ENCODE data around the gene MRPL52.
"Not testable (repeated sequence)": the region's sequence is repeated elsewhere in the genome, so short reads cannot be mapped to it uniquely, and the experiment has no call there.

MRPL52 gene

DNA sequence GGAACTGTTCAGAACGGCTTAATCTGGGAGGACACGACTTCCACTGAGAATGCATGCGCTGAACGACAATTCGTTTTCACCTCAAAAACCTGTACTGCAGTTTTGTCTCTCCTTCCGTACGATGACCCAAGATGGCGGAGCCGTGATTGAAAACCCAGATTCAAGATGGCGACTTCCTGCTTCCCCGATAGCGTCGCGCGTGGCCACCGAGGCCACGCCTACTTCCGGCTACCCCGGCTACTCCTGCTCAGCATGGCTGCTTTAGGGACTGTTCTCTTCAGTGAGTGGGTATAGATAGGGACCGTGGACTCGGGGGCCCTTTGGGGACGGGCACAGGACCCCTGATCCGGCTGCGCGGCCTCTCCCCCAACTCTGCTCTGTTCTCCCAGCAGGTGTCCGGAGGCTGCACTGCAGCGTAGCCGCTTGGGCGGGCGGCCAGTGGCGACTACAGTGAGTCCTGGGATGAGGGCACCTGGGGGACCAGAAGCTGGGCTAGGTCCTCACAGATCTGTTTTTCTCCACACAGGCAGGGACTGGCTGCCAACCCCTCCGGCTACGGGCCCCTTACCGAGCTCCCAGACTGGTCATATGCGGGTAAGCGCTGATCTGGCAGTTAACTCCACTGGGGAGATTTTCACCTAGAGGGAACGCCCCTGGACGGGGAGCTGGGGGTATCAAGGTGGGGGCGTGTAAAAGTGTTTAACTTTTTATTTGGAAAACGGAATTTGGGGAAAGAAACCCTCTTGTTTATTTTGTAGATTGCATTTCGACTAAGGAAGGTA is at the start of gene MRPL52:
TSS of gene MRPL52 (plus strand) at position 227 of the 782 bp plus-strand sequence. CDS start at position 253, 26 bp downstream.
- peak; percentile 90 for DNase-seq

- DNase-seq: no peak
These were observed 49.5 kb upstream of the MRPL52 start for GRCh38 chr14:22780105-22780679.

DNA sequence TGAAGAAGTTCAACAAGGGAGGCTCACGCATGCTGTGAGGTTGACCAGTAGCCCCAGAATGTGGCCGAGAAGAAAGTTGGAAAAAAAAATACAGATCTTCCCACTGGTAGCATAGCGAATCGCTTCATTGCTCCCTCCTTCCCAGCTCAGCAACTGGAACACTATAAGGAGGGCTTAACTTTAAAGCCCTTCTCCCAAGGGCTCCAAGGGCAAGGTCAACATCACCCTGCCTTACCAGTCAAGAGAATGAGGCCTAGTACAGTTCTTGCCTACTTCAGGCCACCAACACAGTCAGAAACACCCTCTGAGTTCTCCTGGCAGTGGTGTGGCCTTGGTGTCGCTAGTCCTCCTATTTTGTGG is 48.8 kb upstream of the MRPL52 start:
- DNase-seq: no peak

DNA sequence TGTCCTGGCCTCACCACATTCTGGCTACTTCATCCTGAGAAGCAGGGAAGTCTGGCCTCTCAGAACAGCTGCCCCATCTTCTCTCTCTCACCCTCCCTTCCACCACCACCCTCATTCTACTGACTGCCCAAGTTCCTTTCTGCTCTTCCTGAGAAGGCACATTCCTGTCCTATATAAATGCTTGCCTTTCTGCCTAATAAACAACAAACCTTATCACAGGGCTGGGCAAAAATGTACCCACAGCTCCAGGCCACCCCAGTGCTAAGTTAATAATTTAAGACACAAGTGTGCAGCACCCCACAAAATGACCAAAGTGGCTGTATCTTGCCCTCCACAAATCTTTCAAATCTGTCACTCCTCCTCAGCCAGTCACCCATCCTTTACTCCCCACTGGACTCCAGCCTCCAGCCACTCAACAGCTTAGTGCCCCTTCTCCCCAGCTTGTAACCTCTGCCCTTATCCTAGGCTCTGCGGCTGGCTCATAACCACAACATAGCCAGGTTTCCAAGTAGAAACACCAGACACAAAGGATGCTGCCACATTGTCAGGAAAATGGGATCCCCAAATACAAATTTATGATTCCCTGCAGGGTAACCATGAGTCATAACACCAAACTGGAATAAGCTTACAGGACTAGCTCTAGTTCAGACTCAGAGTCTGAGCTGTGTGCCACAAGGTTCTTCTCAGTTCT is 48.2 kb upstream of the MRPL52 start:
- no peak for DNase-seq

GRCh38 chr14:22786685-22787084 is 43.0 kb upstream of the MRPL52 start:
- DNase-seq: no peak

DNA sequence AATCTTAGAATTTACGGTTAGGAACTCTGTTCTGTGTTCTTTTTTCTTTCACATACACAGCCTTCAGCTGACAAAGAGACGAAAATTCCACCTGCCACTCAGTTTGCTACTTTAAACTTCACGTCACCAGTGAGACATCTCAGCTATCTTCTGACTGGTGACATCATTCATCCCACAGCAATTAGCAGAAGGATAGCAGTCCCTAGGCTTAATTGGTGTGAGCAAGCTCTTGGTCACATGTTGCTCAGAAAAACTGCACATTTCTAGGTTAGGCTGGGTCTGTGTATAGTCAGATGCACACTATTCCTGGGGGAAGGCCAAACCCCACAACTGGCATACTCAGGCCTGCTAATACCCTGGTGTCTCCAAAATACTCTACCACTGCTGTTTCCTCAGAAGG is 38.4 kb upstream of the MRPL52 start:
- no peak for DNase-seq

- DNase-seq: no peak
These were observed 37.5 kb upstream of the MRPL52 start for GRCh38 chr14:22792158-22792557.

- DNase-seq: not testable (repeated sequence)
These were observed 36.1 kb upstream of the MRPL52 start for GRCh38 chr14:22793550-22793949.

GRCh38 chr14:22793976-22794375 is 35.7 kb upstream of the MRPL52 start:
- no peak for DNase-seq

DNA sequence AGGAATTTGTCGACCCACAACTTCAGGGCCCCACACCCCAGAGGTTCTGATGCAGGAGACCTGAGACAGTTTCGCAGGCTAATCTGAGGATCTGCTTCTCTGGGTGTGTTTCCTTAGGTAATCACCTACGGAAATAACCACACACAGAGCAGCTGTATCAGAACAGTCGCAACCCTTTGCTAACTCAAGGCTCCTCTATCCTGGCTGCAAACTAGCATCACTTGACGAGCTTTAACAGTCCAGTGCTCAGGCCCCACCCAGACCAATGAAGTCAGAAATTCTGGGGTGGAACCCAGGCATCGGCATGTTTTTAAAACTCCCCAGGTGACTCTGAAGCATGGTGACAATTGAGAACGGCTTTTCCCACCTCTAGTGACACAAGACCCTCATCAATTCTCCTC is 35.1 kb upstream of the MRPL52 start:
- DNase-seq: no peak

- DNase-seq: no peak
These were observed 33.5 kb upstream of the MRPL52 start for GRCh38 chr14:22796087-22796707.

GRCh38 chr14:22797017-22797917 is 32.4 kb upstream of the MRPL52 start:
- no peak for DNase-seq

DNA sequence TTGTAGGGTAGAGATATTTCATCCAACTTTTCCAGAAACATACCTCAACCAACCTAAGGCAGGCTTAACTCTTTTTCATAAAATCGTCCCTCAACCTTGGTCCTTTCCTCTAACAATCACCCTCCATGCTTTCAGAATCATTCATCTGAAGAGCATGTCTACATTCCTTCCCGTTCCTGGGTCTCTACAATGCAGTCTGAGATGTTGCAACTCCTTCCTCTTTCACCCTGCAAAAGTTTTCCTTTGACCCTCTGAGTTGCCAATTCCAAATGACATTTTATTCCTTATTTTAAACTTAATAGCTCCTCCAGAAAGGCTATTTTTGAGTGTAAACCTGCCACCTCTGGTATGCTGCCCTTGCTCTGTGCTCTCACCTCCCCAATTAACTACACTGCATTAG is 31.2 kb upstream of the MRPL52 start:
- DNase-seq: no peak

- no peak for DNase-seq
These were observed 29.3 kb upstream of the MRPL52 start for GRCh38 chr14:22800346-22800745.

GRCh38 chr14:22801716-22802115 is 28.0 kb upstream of the MRPL52 start:
- DNase-seq: no peak

DNA sequence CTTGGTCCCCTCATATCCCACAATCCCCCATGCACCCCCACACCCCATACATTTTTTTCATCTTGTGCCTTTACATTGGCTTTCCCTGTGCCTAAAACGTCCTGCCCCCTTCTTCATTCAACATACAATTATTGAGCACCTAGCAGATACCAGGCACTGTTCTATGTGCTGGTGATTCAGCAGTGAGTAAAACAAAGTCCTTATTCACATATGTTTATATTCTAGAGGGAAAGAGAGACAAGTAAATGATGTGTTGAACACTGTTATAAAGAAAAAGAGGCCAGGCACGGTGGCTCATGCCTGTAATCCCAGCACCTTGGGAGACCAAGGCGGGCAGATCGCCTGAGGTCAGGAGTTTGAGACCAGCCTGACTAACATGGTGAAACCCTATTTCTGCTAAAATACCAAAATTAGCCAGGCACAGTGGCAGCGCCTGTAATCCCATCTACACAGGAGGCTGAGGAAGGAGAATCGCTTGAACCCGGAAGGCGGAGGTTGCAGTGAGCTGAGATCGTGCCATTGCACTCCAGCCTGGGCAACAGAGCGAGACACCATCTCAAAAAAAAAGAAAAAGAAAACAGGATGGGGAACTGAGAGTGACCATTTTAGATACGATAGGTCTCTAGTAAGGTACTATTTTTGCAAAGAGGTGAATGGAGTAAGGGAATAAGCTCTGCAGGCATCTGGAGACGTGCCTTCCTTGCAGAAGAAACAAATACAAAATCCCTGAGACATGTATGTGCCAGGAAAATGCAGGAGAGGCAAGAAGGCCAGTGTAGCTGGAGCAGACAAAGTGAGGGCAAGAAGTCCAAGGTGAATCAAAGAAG is 26.6 kb upstream of the MRPL52 start:
- DNase-seq: no peak

DNA sequence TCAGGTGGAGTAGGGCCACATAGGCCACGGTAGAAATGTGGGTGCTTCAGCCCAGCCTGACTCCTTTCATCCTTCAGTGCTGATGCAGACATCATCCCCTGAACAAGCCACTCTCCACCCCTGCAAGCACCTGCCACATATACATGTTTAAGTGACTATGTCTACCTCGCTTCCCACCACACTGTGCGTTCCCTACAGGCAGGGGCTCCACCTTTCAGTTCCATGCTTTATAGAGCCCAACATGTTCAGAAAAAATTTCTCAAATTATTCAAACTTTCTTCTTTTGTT is 26.1 kb upstream of the MRPL52 start:
- no peak for DNase-seq

GRCh38 chr14:22805235-22805634 is 24.5 kb upstream of the MRPL52 start:
- not testable (repeated sequence) for DNase-seq

DNA sequence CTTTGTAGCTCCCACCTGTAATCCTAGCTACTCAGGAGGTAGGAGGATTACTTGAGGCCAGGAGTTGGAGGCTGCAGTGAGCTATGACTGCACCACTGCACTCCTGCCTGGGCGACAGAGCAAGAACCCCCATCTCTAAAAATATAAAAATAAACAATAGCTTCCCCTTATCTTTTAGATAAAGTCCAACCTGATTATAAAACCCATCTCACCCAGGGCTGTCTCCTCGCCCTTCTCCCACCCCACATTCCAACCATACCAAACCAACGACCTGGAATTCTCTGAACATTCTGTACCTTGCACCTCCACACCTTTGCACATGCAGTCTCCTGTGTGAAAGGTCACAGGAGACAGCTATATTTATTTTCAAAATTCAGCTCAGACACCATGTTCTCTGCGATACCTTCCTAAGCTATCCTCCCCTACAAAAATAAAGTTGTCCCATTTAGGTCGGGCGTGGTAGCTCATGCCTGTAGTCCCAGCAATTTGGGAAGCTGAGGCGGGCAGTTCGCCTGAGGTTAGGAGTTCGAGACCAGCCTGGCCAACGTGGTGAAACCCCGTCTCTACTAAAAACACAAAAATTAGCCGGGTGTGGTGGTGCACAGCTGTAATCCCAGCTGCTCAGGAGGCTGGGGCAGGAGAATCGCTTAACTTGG is 22.1 kb upstream of the MRPL52 start:
- no peak for DNase-seq

DNA sequence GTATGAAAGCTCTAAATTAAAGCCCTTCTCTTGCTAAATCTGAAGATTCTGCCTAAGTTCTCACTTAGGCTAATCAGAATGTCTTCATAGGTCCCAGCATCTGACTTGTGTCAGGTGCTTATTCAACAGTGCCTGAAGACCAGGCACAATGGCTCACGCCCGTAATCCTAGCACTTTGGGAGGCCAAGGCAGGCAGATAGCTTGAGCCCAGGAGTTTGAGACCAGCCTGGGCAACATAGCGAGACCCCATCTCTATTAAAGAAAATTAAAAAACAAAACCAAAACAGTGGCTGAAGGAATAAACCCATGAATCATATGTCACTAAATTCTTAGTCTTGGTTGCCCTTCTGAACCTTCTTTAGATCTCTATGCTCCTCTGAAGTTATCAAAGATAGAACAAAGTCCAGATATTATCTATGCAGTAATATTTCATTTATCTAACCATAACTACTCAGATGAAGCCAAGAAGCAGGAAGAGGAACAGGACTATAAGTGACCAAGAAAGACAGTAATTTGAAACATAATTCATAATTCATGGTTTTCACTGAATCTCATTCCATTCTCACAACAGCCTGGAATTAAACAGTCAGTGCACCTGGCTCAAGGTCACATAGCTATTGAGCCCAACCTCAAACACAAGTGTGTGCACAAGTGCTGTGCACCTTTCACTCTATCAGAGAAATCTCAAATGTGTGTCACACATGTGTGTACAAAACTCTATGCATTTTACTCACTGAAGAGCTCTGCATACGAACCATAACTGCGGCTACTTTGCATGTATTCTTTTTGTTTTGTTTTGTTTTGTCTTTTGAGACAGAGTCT is 21.1 kb upstream of the MRPL52 start:
- no peak for DNase-seq
